IMR-90 (cell line): Measurements from ENCODE around the gene PTMS. TPM values are rescaled to one million over a fixed set of nuclear protein-coding genes. Genes with fewer than 3 reads are reported as not detected.

Experiments
- ATAC-seq: fragments of 200-7000 bp; cut with Tn5 transposase; 2 replicates; pipeline ENCODE4 v1.9.1; 2020; ENCODE audit warnings: low read depth, mild to moderate bottlenecking, moderate library complexity
- BruUV-seq: library from RNA; stranded (reverse); fragments of 400-500 nt; replicated peaks from 2 replicates; lab custom pipeline; 2021; lab: Mats Ljungman, UMichigan
- CTCF ChIA-PET: fragments of 300-600 bp; formaldehyde crosslinking; extraction: SDS; loops from one replicate; lab custom pipeline; 2021; ENCODE audit warnings: antibody characterized with exemption; lab: Yijun Ruan, JAX
- POLR2A ChIA-PET: fragments of 300-600 bp; sonication (Branson Sonifier 250); formaldehyde crosslinking; loops from one replicate; lab custom pipeline; 2022; ENCODE audit warnings: antibody characterized with exemption; ENCODE audit not compliant: unreplicated experiment; lab: Charles Lee
- DNase-seq: peaks from one replicate; pipeline ENCODE4 v3.0.0; 2013
- H2AFZ ChIP-seq: replicated peaks from 2 replicates; pipeline ENCODE3; 2013; ENCODE audit warnings: low read length, mild to moderate bottlenecking; ENCODE audit not compliant: poor library complexity
- H2AK5ac ChIP-seq: 2 replicates; pipeline ENCODE4 v1.6.1; 2013; ENCODE audit warnings: low read depth, low read length, inconsistent platforms
- H2AK9ac ChIP-seq: replicated peaks from 2 replicates; pipeline ENCODE3; 2013; ENCODE audit warnings: mild to moderate bottlenecking, low read depth, low read length, moderate library complexity; ENCODE audit not compliant: poor library complexity
- H2BK120ac ChIP-seq: 2 replicates; pipeline ENCODE4 v1.6.1; 2013; ENCODE audit warnings: low read depth, low read length, inconsistent platforms
- H2BK15ac ChIP-seq: 3 replicates; pipeline ENCODE4 v1.6.1; 2013; ENCODE audit warnings: low read depth, low read length, inconsistent platforms
- H2BK20ac ChIP-seq: 2 replicates; pipeline ENCODE4 v1.6.1; 2013; ENCODE audit warnings: low read depth, mild to moderate bottlenecking, inconsistent platforms, low read length, moderate library complexity
- H2BK5ac ChIP-seq: 2 replicates; pipeline ENCODE4 v1.6.1; 2013; ENCODE audit warnings: mild to moderate bottlenecking, low read depth, low read length, inconsistent platforms; ENCODE audit not compliant: poor library complexity, severe bottlenecking
- H3K14ac ChIP-seq: replicated peaks from 2 replicates; pipeline ENCODE4 v1.6.1; 2013; ENCODE audit warnings: low read depth, low read length, inconsistent platforms
- H3K18ac ChIP-seq: 2 replicates; pipeline ENCODE4 v1.6.1; 2013; ENCODE audit warnings: low read depth, low read length, control low read depth
- H3K23ac ChIP-seq: 2 replicates; pipeline ENCODE4 v1.6.1; 2013; ENCODE audit warnings: low read depth, low read length, inconsistent platforms
- H3K27ac ChIP-seq: 2 replicates; pipeline ENCODE4 v1.5.1; 2013; ENCODE audit warnings: mild to moderate bottlenecking, control low read depth, low read length; ENCODE audit not compliant: insufficient read depth
- H3K27me3 ChIP-seq: 2 replicates; pipeline ENCODE4 v1.6.1; 2013; ENCODE audit warnings: low read length; ENCODE audit not compliant: control insufficient read depth, insufficient read depth
- H3K36me3 ChIP-seq: 2 replicates; pipeline ENCODE4 v1.6.1; 2013; ENCODE audit warnings: low read length, mixed read lengths; ENCODE audit not compliant: control insufficient read depth, insufficient read depth
- H3K4ac ChIP-seq: 2 replicates; pipeline ENCODE4 v1.6.1; 2013; ENCODE audit warnings: low read depth, low read length, inconsistent platforms
- H3K4me1 ChIP-seq: 2 replicates; pipeline ENCODE4 v1.6.1; 2013; ENCODE audit warnings: low read length, mixed read lengths; ENCODE audit not compliant: control insufficient read depth, insufficient read depth
- H3K4me2 ChIP-seq: 2 replicates; pipeline ENCODE4 v1.6.1; 2013; ENCODE audit warnings: low read depth, mild to moderate bottlenecking, control low read depth, low read length, moderate library complexity
- H3K4me3 ChIP-seq: 2 replicates; pipeline ENCODE4 v1.5.1; 2013; ENCODE audit warnings: low read depth, mild to moderate bottlenecking, control low read depth, low read length, moderate library complexity; ENCODE audit not compliant: insufficient read depth
- H3K56ac ChIP-seq: 2 replicates; pipeline ENCODE4 v1.6.1; 2013; ENCODE audit warnings: low read length, inconsistent platforms; ENCODE audit not compliant: insufficient read depth; ENCODE audit errors: extremely low read depth
- H3K79me1 ChIP-seq, 2 experiments: 2 replicates each; pipeline ENCODE4 v1.6.1; 2013; ENCODE audit warnings: low read length in 2 of 2, inconsistent platforms in 1 of 2, low read depth in 1 of 2
- H3K9ac ChIP-seq: 2 replicates; pipeline ENCODE4 v1.6.1; 2013; ENCODE audit warnings: low read depth, low read length, control low read depth
- H3K9me1 ChIP-seq: 2 replicates; pipeline ENCODE4 v1.6.1; 2013; ENCODE audit warnings: low read length, inconsistent platforms; ENCODE audit not compliant: insufficient read depth
- H3K9me3 ChIP-seq: 2 replicates; pipeline ENCODE4 v1.6.1; 2013; ENCODE audit warnings: low read length; ENCODE audit not compliant: control insufficient read depth, insufficient read depth
- H4K20me1 ChIP-seq: 2 replicates; pipeline ENCODE4 v1.6.1; 2013; ENCODE audit warnings: low read length, inconsistent platforms; ENCODE audit not compliant: insufficient read depth
- H4K5ac ChIP-seq: 2 replicates; pipeline ENCODE4 v1.6.1; 2013; ENCODE audit warnings: mild to moderate bottlenecking, low read depth, low read length, control low read depth
- H4K8ac ChIP-seq, 2 experiments: 2 replicates each; pipeline ENCODE4 v1.6.1; 2013; ENCODE audit warnings: low read depth in 2 of 2, low read length in 2 of 2, control low read depth in 1 of 2, inconsistent platforms in 1 of 2
- H4K91ac ChIP-seq: 2 replicates; pipeline ENCODE4 v1.6.1; 2013; ENCODE audit warnings: low read depth, low read length, inconsistent platforms; ENCODE audit not compliant: insufficient read depth
- BHLHE40 ChIP-seq: fragments of 150-350 bp; IDR thresholded peaks from 2 replicates; pipeline ENCODE4 v1.6.1; 2016; ENCODE audit warnings: mild to moderate bottlenecking, low read depth, low read length
- CHD1 ChIP-seq: IDR thresholded peaks from 2 replicates; pipeline ENCODE4 v1.6.1; 2012; ENCODE audit warnings: low read depth, low read length, improper control_type of control experiment
- CTCF ChIP-seq: conservative IDR thresholded peaks from 2 replicates; pipeline ENCODE4 v1.5.1; 2012; ENCODE audit warnings: mild to moderate bottlenecking, low read depth, low read length, improper control_type of control experiment
- FOS ChIP-seq: fragments of 150-350 bp; IDR thresholded peaks from 2 replicates; pipeline ENCODE4 v1.6.1; 2016; ENCODE audit warnings: low read depth, low read length
- MAFK ChIP-seq: IDR thresholded peaks from 2 replicates; pipeline ENCODE4 v1.6.1; 2012; ENCODE audit warnings: low read depth, low read length, improper control_type of control experiment
- MAZ ChIP-seq: IDR thresholded peaks from 2 replicates; pipeline ENCODE4 v1.6.1; 2012; ENCODE audit warnings: low read depth, mild to moderate bottlenecking, low read length, improper control_type of control experiment, moderate library complexity, borderline replicate concordance
- MXI1 ChIP-seq: IDR thresholded peaks from 2 replicates; pipeline ENCODE4 v1.6.1; 2012; ENCODE audit warnings: low read depth, mild to moderate bottlenecking, low read length, moderate library complexity, borderline replicate concordance
- NFE2L2 ChIP-seq: fragments of 150-350 bp; IDR thresholded peaks from 2 replicates; pipeline ENCODE4 v1.6.1; 2016; ENCODE audit warnings: low read depth, mild to moderate bottlenecking, low read length
- POLR2A ChIP-seq: IDR thresholded peaks from 2 replicates; pipeline ENCODE4 v1.6.1; 2012; ENCODE audit warnings: mild to moderate bottlenecking, low read depth, low read length
- RAD21 ChIP-seq: IDR thresholded peaks from 2 replicates; pipeline ENCODE4 v1.6.1; 2012; ENCODE audit warnings: low read length, improper control_type of control experiment
- RCOR1 ChIP-seq: IDR thresholded peaks from 2 replicates; pipeline ENCODE4 v1.6.1; 2012; ENCODE audit warnings: mild to moderate bottlenecking, low read length, improper control_type of control experiment; ENCODE audit not compliant: insufficient replicate concordance
- RFX5 ChIP-seq: IDR thresholded peaks from 2 replicates; pipeline ENCODE4 v1.8.0; 2012; ENCODE audit warnings: low read depth, mild to moderate bottlenecking, low read length, moderate library complexity
- WGBS, 2 experiments: methylation state at CpG; one replicate each; pipeline versions ENCODE4 v1.1.5 to v1.1.7; 2013; ENCODE audit warnings: missing lambda C conversion rate in 2 of 2; ENCODE audit not compliant: insufficient read length in 1 of 2; ENCODE audit errors: extremely low coverage in 2 of 2; 5-methylcytosine and 5-hydroxymethylcytosine counted together
- dilution Hi-C: fragments of 300-500 bp; cut with HindIII; formaldehyde crosslinking; loops from one replicate; pipeline ENCODE4 v1.14.3; 2018; ENCODE audit warnings: low sequenced_read_pairs; ENCODE audit not compliant: unreplicated experiment
- in situ Hi-C: fragments of 300-500 bp; cut with MboI; formaldehyde crosslinking; loops from 3 replicates; pipeline ENCODE4 v1.14.3; 2019; ENCODE audit warnings: low sequenced_read_pairs, inconsistent platforms, mixed read lengths
- intact Hi-C: fragments of 100-400 bp; cut with micrococcal nuclease; formaldehyde crosslinking; loops from 2 replicates; pipeline ENCODE4 v1.10.0; 2022
- polyA plus RNA-seq, 3 experiments: library from polyadenylated mRNA; depleted of rRNA; stranded (reverse); fragments of >200 nt; gene quantifications; 2 replicates each; pipeline ENCODE4 v1.2.3, GENCODE V29; 2012; ENCODE audit warnings: low replicate concordance in 1 of 3
- total RNA-seq: library from RNA; depleted of rRNA; stranded (reverse); fragments of >200 nt; gene quantifications from 2 replicates; pipeline ENCODE4 v1.2.3, GENCODE V29; 2012

The PTMS gene
- total and polyA plus RNA-seq, 2 of the 4 experiments (the other 2 are of a cell fraction): 17.2 to 275 TPM

GRCh38 chr12:6742834-6743233 is 23.3 kb upstream of the PTMS start:
- H4K91ac ChIP-seq: no peak overlapping the region
- in situ Hi-C loops: no loop called here
- no TSS peak for BruUV-seq

More at GRCh38 chr12:6742834-6743233, 23.3 kb upstream of the PTMS start:
- Histone ChIP-seq H3K23ac (no peak overlapping the region), H3K9me1 (0 out of 2 replicates have a peak, but pooled peaks cover 4% of the 10 kb centered on the region), H4K8ac (no peak overlapping the region), H3K56ac (no peak overlapping the region), H2AK9ac (no peak overlapping the region), H3K4me1 (no peaks in the 10 kb centered on the region), H3K4me3 (no peak overlapping the region), H2BK5ac (no peak overlapping the region), H3K27ac (no peak overlapping the region), H2AFZ (no peak overlapping the region), H3K14ac (no peak overlapping the region), H3K18ac (no peak overlapping the region), H4K20me1 (peaks cover 4% of the 10 kb centered on the region; the same call in 1 of the 2 replicates), H3K9me3 (no peaks in the 10 kb centered on the region), H2BK120ac (no peak overlapping the region), H3K79me1 (0 out of 4 replicates have a peak, but pooled peaks cover 0 to 5% of the 10 kb centered on the region in 2 experiments), H2BK15ac (no peak overlapping the region), H3K27me3 (no peaks in the 10 kb centered on the region), H3K4me2 (no peak overlapping the region), H2AK5ac (no peak overlapping the region), H3K9ac (no peak overlapping the region), H3K4ac (no peak overlapping the region), H3K36me3 (peaks cover 21% of the 10 kb centered on the region), H2BK20ac (no peak overlapping the region), H4K5ac (no peak overlapping the region)
- intact Hi-C loops: no loop called here
- ATAC-seq (no peak), DNase-seq (no peak)
- ChIA-PET POLR2A (interaction anchor here (0.6 kb wide), 1 partner anchor 19 kb away, joined by 3 read pairs; the partner anchor contains the start of gene COPS7A), CTCF (interaction anchor here (0.6 kb wide), 1 partner anchor 156 kb away, joined by 3 read pairs; no protein-coding TSS in a partner anchor)
- dilution Hi-C loops: no loop called here
- no peak for TF ChIP-seq BHLHE40
- no peak for TF ChIP-seq CHD1
- TF ChIP-seq MAZ: no peak
- no peak for TF ChIP-seq FOS
- no peak for TF ChIP-seq CTCF
- no peak for TF ChIP-seq RCOR1
- no peak for TF ChIP-seq MAFK
- no peak for TF ChIP-seq MXI1
- no peak for TF ChIP-seq RAD21
- no peak for TF ChIP-seq RFX5
- no peak for TF ChIP-seq POLR2A
- TF ChIP-seq NFE2L2: no peak
- no CpG with 5 or more reads among the region's 3 CpGs for WGBS, 2 experiments
